Activated T-cell treated with anti-CD3 and anti-CD28 coated beads for 24 hours (primary cell): ENCODE results near the gene HDX.
"Not testable (repeated sequence)": the region's sequence is repeated elsewhere in the genome, so short reads cannot be mapped to it uniquely, and the experiment has no call there.

Source experiments
- DNase-seq: peaks from one replicate; pipeline ENCODE4 v3.0.0-alpha.2; 2020; ENCODE audit warnings: low read depth

The HDX gene, protein sequence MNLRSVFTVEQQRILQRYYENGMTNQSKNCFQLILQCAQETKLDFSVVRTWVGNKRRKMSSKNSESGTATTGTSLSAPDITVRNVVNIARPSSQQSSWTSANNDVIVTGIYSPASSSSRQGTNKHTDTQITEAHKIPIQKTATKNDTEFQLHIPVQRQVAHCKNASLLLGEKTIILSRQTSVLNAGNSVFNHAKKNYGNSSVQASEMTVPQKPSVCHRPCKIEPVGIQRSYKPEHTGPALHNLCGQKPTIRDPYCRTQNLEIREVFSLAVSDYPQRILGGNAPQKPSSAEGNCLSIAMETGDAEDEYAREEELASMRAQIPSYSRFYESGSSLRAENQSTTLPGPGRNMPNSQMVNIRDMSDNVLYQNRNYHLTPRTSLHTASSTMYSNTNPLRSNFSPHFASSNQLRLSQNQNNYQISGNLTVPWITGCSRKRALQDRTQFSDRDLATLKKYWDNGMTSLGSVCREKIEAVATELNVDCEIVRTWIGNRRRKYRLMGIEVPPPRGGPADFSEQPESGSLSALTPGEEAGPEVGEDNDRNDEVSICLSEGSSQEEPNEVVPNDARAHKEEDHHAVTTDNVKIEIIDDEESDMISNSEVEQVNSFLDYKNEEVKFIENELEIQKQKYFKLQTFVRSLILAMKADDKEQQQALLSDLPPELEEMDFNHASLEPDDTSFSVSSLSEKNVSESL

DNA sequence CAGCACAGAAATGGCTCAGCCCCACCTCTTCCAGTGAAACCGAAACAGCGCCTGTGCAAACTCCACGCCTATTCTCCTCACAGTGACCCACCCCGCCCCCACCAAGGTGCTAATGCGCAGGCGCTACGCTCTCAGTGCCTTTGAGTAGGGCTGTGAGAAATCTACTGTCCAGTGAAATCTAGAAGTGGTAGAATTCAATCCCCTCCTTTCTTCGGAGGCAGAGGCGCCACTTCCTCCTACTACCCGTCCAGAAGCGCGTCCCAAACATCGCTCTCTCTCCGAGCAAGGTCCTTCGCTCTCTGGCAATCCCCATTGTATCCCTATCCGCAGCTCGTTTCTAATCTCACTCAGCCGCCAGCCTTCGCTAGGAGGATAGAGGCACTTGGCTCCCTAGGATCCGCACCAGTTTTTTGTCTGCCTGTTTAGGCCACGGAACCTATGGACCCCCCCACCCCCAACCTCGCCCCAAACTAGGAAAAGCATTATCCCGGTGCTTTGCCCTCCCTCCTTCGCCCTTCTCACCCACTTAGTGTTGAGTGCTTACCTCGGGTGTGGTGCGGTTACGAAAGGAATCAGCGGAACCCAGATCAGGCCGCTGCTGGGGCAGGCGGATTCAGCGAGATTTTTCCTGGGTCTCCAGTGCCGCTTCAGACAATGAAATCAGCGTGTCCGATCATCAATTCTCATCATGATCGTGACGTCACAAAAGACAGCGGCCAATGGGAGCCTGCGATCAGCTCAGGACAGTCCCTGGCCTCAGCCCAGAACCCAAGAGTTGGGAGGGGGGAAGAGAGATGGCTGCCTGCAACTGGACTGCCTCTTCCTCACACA, at the start of gene HDX:
TSS of gene HDX (minus strand) at position 656 of the 831 bp plus-strand sequence. CDS start 27,056 bp downstream, outside the sequence.
- peak; percentile 16 for DNase-seq

DNA sequence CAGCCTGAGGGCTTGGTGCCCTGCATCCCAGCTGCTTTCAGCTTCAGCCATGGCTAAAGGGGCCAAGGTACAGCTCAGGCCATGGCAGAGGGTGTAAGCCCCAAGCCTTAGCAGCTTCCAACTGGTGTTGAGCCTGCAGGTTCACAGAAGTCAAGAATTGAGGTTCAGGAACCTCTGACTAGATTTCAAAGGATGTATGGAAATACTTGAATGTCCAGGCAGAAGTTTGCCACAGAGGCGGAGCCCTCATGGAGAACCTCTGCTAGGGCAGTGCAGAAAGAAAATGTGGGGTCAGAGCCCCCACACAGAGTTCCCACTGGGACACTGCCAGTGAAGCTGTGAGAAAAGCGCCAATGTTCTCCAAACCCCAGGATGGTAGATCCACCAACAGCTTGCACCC, 39.1 kb upstream of the HDX start:
- DNase-seq, result not testable (repeated sequence)

DNA sequence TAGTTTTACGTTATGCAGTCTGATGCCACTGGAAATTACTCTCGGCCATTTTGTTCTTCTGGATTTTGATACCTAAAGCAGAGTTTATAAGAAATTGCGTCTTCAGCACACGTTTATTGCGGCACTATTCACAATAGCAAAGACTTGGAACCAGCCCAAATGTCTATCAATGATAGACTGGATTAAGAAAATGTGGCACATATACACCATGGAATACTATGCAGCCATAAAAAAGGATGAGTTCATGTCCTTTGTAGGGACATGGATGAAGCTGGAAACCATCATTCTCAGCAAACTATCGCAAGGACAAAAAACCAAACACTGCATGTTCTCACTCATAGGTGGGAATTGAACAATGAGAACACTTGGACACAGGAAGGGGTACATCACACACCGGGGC, 35.4 kb upstream of the HDX start:
- not testable (repeated sequence) for DNase-seq

DNA sequence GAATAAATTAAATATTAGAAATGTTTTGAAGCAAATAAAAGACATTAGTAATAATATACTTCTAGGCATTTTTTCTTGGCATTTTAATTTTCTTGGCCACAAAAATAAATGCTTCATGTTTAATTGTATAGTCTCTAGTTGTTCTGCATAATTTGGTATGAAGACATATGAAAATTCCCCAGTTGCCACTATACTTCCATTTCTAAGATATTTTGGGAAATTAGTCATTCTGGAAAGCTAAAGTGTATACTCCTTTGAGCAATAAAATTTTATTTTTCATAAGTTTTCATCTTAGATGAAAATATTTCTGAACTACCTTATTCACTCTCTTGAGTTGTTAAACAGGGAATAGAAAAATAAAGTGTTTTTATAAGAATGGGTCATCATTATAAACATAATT, 13.8 kb downstream of the HDX start:
- no peak for DNase-seq

DNA sequence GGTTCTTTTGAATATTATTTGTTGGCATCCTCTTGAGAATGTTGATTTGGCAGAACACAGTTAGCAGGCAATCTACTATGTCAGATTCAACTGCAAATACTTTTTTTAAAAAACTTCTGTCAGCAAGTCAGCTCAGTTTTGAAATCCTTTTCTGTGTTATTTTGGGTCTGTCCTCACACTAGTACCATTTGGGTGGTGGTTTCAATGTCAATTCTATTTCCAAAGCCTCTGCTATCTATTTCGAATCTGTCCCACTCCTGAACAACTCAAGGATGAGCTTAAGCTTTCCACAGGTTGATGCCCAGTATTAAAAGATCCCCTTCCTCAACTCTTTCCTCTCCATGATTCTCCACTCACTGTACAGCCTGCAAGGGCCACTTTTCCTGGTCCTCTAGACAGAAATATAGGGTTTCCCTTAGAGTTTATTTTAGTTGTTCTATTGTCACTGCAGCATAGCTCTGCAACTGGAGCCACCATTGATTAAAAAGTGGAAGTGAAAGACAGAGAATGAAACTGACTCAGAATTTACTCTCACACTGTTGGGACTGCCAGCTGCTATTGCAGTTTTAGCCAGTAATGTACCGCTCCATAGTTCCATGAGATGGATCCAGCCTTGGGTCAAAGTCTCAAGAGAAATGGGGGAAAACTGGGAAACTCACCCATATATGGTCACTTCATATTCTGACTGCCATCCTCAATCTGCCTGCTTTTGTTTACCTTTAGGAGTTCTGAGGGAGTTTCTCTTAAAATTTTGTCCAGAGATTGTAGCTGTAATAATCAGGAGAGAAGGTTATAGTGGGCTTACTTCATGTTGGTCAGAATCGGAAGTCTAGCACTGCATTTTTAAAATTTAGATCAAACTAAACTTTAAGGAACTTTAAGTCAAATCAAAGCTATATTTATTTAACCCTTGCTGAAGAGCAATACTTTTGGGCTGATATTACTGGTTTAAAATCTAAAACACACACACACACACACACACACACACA, 14.6 kb downstream of the HDX start:
- no peak for DNase-seq

DNA sequence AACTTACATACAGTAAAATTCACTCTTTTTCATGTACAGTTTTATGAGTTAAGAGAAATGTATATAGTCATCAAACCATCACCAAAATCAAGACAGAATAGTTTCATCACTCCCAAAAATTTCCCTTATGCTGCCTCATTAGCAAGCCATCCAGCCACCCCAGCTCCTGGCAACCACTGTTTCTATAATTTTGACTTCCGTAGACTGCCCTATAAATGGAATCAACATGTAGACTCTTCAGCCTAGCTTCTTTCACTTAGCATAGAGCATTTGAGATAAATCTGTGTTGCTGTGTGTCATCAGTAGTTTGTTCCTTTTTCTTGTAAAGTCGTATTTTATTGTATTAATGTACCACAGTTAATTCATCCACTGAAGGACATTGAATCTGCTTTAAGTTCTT, 23.2 kb downstream of the HDX start:
- no peak for DNase-seq

DNA sequence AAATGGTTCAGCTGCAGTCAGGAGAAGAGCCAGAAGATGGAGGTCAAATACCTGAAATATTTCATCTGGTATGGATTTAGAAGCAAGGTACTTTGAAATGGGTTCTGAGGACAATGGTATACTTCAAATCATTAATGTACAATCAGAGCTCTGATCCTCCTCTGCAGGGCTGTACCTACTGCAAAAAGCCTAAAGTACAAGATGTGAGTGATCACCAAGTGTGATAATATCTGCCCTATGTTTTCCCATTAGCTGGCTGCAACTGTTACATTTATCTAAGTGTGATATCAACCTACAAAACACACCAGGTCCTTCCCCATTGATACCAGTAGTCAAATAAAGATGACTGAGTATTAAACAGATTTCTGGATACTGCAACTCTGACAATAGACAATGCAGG, 25.1 kb downstream of the HDX start:
- DNase-seq, result no peak

DNA sequence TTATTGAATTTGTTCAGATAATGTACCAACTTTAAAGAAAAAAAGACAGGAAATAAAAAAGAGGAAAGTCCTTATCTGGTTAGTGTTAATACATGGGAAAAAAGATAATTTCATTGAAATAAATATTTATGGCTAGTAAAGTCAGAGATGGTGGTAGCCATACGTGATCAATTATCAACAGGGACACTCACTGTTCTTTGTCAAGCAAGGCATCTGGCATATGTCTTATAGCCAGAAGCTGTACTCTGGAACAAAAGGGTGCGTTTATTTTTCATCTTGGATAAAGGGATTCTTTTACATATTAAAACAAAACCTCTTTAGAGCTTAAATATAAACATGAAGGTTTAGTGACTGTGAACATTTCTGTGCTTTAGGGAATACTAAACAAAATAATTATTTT, 26.7 kb downstream of the HDX start:
- DNase-seq, result no peak

DNA sequence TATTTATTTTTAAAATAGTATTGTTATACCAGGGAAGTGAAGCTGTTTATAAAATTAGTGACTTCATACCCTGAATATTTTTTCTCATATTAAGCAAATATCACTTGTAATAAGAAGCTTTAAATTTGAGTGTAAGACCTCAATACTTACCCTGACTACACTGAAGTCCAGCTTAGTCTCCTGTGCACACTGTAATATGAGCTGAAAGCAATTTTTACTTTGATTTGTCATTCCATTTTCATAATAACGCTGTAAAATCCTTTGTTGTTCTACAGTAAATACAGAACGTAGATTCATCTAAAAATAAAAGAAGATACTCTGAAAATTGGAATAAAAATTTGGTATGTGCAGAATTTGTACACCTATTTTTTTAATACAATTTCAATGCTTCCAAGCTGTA, 27.2 kb downstream of the HDX start:
- DNase-seq, result no peak

DNA sequence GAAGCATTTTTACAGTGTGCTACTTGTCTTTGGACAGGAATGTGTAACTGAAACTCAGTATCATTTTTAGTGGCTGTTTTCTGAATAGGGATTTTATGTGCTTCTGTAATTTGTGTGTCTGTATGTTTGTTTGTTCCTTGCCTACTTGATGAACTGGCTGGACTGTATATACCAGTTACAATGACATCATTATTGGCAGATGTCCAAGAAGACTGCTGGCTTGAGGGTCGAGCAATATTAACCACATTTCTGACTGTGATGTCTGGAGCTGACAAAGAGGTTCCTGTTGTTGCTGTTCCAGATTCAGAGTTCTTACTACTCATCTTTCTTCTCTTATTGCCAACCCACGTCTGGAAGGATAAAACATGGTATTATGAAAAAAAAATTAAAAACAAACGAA, 33.0 kb downstream of the HDX start:
- no peak for DNase-seq

DNA sequence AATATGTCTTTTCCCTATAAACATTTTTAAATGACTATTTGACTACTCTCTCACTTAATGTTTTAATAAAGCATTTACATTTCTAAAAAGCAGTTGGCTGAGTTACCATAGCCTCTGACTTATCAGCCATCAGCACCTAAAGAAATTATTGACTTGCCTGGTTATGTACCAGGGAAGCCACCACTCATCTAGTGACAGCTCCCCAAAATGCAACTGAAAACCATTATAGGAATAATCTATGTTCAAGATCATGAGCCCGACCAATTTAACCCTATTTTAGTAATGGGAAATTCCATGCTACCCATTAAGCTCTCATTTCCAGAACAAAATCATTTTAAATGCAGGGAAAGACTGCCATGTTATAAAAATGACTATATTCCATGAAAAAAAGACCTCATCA, 34.4 kb downstream of the HDX start:
- DNase-seq, result no peak

DNA sequence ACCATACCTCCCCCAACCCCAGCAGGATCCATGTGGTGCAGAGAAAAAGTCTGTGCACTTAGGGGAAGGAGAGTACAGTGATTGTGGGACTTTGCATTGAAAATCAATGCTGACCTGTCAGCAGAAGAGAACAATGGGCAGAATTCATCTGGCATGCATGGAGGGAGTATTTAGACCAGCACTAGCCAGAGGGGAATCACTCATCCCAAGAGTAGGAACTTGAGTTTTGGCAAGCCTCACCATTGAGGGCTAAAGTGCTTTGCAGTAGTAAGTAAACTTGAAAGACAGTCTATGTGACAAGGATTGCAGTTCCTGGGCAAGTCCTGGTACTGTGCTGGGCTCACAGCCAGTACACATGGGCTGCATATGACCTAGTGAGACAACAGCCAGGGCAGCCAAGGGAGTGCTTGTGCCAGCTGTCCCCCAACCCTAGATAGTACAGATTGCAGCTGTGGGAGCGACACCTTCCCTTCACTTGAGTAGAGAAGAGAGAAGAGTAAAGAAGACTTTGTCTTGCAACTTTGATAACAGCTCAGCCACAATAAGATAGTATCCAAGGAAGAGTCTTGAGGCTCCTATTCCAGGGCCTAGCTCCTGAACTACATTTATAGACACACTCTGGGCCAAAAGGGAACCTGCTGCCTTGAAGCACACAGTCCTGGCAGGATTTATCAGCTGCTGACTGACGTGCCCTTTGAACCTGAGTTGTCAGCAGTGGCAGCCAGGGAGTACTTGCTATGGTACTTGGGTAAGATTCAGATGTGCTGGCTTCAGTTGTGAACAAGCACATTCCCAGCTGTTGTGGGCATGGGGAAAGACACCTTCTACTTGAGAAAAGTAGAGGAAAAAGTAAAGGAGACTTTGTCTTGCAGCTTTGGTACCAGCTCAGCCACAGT, 48.7 kb downstream of the HDX start:
- DNase-seq, result no peak

DNA sequence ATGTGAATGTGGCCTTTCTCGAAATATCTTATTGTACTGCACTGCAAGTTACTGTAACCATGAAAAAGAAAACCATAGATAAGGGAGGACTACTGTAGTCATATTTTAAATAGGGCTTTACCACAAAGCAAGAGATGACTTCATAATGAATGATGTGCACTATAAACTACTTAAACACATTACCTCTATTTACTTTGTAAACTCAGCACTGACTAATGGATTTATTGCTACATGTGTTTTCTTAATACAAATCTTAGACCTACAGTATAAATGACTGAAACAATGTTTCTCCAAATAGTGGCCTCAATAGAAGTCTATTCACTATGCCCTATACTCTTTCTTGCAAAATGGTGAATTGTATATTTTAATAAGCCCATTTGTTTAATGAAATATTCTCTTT, 61.1 kb downstream of the HDX start:
- DNase-seq, result no peak

DNA sequence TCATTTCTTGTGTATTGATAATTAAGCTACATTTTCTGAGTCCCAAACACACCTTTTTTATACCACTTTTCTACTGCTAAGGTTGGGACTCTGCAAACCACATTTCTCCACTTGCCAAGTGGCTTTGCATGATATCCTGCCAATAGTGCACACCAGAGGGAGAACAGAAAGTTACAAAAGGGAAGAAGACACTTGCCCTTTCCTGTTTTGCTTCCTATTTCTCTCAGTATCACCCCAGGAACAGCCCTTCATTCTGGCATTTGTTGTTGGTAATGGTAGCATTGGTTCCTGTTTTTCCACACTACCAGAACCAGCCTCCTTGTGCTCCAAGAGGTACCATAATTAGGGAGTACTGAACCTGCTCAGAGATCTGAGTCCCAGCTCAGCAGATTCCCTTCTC, 87.1 kb downstream of the HDX start:
- DNase-seq, result no peak

DNA sequence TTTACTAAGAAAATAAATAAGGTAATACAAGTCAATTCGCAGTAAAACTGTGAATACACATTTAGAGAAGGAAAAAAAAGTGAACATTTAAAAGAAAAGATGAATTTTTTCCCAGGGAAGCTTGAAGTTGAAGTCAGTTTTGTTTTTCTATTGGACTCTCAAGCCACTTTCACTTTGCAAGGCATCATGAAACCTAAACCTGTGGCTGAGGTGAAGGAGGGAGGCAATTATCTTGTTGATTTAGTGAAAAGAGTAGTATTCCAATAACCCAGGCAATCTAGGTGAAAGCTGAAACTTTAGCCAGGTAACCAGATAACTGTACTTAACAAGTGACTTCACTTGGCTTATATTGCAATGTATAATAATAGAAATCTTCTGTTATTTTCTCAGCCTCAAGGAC, 138.6 kb downstream of the HDX start:
- no peak for DNase-seq

DNA sequence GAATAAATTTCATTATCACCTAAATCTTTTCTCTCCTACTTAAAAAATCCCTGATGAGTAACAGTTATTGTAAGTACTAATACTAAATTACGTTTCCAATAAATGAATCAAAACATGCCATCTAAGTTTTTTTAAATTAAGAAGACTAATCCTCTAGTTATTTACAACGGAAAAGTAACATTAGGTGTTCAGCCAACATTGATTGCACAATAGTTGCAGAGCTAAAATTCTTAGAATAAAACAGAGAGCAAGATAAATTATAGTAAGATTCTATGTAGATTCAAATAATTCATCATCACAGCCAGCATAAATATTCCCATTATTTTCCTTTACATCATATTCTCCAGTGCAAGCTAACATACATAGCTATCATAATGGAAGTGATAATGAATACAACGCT, 139.2 kb downstream of the HDX start:
- DNase-seq, result no peak

DNA sequence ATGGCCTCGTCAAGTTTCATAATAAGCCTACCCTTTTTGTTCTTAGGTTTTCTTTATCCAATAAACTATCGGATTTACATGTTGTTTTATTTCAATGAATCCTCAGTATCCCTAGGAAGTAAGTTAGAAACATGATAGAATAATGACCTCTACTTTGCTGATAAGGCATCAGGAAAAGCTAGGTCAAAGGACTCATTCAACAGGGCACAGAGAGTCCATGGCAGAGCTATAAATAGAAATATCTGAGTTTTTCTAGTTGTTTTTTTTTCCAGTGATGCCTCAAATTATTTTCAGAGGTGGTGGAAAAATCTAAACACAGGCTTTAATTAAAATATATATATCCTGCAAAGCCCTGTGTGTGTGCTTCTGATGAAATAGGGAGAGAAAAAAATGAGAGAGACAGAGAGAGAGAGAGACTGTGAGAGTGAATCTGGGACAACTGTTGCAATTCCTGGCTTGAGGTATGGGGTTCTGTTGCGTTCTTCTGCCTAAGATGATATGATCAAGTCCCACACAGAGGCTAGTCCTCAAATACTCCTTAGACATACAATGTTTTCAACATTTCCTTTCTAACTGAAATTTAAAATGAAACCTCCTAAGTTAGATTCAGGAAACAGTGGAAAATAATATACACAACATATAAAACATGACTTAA, 139.9 kb downstream of the HDX start:
- no peak for DNase-seq

DNA sequence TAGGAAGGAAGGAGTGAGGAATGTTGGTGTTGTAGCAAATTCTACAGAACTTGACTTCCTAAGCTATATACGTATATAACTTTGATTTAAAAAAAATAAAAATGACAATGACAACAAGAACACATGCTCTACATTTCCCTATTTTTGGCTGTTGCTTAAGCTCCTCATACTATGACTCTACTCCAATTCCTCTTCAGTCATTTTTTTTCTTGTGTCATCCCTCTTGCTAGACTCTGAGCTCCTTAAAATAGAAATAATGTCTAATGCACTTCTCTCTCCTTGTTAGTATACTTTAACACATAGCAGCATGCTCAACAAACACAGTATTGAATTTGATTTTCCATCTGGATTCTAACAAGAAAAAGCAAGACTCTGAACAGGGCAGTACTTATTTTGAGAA, 144.0 kb downstream of the HDX start:
- DNase-seq, result no peak

DNA sequence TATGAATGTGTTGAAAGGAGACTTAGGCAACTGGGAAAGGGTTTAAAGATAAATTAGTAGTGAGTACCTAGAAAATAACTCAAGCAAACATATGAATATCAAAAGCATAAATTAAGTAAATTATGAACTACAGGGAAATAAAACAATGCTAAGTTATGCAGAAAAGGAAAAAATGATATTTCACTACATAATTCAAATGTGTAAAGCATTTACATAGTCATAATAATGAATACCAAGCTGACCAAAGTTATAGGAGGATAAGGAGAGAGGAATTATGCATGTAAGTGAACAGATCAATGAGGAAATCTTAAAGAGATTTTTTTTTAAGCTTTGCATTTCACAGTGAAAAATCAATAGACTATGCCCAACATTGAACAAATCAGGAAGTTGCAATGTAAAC, 145.0 kb downstream of the HDX start:
- no peak for DNase-seq

DNA sequence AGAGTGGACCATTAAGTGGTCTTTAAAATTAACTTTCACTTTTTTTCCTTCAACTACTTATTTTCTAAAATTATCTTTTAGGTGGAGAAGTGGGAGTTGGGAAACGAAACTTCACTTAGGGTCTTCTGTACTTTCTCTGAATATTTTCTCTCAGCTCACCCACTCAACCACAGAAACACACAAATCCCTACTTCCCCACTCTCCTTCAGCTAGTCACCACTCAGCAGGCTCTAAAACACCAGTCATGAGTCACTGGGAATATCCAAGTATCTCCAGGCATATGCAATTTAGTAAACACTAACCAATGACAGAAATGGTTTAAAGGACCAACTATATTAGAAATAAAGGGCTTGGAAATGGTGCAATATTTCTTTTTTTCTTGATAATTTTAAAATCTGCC, 161.3 kb downstream of the HDX start:
- no peak for DNase-seq
